Epithelial cell of esophagus (primary cell): ENCODE data around the gene EEFSEC.

Source experiments
- DNase-seq: peaks from one replicate; pipeline ENCODE4 v3.0.0; 2010; ENCODE audit warnings: low read depth
- H3K4me3 ChIP-seq: 2 replicates; pipeline ENCODE4 v1.5.1; 2011; ENCODE audit warnings: mild to moderate bottlenecking, low read length, control low read depth
- CTCF ChIP-seq: IDR thresholded peaks from 2 replicates; pipeline ENCODE4 v1.5.1; 2011; ENCODE audit warnings: low read depth, mild to moderate bottlenecking, low read length, control low read depth, inconsistent platforms; ENCODE audit not compliant: insufficient read depth; ENCODE audit errors: missing control alignments

EEFSEC gene

DNA sequence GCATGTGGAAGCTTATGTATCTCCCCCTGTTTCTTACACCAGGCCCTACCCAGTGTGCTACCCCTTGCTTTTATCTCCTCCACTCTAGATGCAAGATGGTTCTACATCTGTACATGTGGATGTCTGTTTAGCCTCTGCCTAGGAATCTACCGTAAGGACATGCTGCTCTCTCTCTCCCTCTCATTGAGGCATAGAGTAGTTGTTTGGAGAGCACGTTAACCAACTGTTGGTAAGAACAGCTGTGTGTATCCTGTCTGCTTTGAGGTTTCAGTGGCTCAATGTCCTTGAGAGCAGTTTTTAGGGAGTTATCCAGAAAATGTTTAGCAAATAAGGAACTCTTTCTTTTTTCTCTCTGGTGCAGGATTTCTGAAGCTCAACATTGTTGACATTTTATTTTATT lies 160.7 kb downstream of the EEFSEC start:
- no peak overlapping the region for H3K4me3 ChIP-seq
- TF ChIP-seq CTCF = no peak
- no peak for DNase-seq

- no peak for TF ChIP-seq CTCF
- no peak for DNase-seq
- H3K4me3 ChIP-seq = no peak overlapping the region
Observed at GRCh38 chr3:128315313-128315712, 162.0 kb downstream of the EEFSEC start.

- DNase-seq = no peak
- no peak for TF ChIP-seq CTCF
- H3K4me3 ChIP-seq = no peak overlapping the region
Observed at GRCh38 chr3:128316481-128316891, 163.2 kb downstream of the EEFSEC start.

DNA sequence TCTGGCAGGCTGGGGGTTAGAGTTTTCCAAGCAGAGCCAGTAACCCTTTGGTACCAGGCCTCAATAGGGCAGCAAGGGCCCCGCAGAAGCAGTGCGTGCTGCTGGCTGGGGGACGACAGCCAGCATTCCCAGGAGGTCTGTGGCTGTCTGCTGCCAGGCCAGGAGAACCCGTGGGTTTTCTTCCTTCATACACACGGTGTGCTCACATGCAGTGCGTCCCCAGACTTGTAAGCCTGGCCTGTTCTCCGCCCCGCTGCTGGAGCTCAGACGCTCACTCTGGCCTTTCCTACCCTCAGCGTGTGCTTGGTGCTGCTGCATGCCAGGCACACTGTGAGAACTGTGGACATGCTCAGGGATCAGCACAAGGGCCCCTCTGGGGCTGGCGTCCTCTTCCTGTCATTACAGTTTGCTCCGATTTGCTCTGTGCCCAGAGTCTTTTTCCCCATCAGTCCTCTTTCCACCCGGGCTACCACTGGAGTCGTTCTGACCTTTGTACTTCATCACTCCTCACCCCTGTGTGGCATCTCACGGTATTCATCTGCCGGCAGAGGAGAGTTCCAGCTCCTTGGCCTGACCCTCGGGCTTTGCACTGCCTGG lies 163.9 kb downstream of the EEFSEC start:
- TF ChIP-seq CTCF = no peak
- DNase-seq = no peak
- H3K4me3 ChIP-seq = no peak overlapping the region

DNA sequence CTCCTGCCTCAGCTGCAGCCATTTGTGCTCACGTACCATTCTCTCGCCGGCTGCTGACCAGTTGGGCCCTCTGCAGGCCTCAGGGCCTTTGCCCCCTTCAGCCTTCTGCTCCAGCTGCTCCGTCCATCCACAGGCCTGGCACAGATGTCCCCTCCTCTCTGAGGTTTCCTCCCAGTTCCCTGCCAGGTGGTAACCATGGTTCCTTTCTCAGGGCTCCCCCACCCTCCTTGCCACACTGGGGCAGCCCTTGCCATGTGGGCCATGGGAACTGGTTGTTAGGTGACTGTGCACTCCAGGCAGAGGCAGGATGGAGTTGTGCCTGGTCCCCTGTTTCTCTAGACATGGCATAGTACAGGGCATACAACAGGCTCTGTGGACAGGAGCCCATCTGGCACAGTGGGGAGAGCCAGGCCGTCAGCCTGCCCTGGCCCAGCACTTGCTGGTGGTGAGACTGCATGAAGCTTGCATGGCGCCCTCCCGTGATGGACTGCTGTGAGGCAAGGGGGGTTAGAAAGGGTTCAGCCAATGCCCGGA lies 164.5 kb downstream of the EEFSEC start:
- DNase-seq = no peak
- H3K4me3 ChIP-seq = no peak overlapping the region
- TF ChIP-seq CTCF = no peak

DNA sequence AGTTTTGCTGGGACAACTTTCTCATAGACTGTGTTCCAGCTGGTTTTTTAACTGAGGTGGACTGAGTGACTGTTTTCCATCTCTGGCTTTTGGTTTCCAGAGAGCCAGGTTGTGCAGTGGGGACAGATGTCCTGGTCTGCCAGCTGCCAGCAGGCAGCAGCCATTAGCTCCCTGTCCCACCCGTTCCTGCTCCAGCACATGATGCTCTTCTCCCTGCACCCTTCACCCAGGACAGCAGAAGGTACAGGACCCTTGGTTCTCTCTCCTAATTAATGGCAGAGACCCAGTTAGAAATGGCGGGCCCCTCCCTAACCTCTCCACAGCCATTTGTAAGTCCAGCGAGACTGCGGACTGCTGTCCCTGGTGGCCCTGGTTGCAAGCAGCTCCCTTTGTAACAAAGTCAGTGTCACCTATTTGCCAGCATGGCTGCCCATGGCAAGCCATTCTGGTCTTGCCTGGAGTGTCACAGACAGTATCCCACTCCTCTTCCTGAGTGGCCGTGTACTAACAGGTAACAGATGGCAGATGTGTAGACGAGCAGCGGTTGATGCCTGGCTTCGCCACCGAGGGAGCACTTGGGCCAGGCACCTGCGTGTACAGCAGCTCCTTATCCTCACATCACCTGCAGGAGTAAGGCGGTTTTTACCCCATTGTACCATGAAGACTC lies 165.1 kb downstream of the EEFSEC start:
- no peak for TF ChIP-seq CTCF
- no peak overlapping the region for H3K4me3 ChIP-seq
- no peak for DNase-seq

- DNase-seq = no peak
- no peak for TF ChIP-seq CTCF
Observed at GRCh38 chr3:128319107-128319506, 165.8 kb downstream of the EEFSEC start.

More at GRCh38 chr3:128319107-128319506, 165.8 kb downstream of the EEFSEC start:
- H3K4me3 ChIP-seq = no peak overlapping the region
